Nephron (organoid): ENCODE results near the gene GLT1D1.

Experiments
- H3K27ac Mint-ChIP-seq, 3 experiments: 2 replicates each; pipeline ENCODE4 v1.8.0; 2020; ENCODE audit warnings: mixed read lengths in 3 of 3, mild to moderate bottlenecking in 2 of 3, moderate library complexity in 1 of 3
- H3K27me3 Mint-ChIP-seq: 2 replicates; pipeline ENCODE4 v1.8.0; 2021; ENCODE audit warnings: low read depth, mild to moderate bottlenecking, moderate library complexity, mixed read lengths
- H3K36me3 Mint-ChIP-seq: 2 replicates; pipeline ENCODE4 v1.8.0; 2020; ENCODE audit warnings: low read depth, mixed read lengths
- H3K4me1 Mint-ChIP-seq: 2 replicates; pipeline ENCODE4 v1.8.0; 2020; ENCODE audit warnings: mixed read lengths
- H3K4me3 Mint-ChIP-seq, 3 experiments: 2 replicates each; pipeline ENCODE4 v1.8.0; 2020; ENCODE audit warnings: mild to moderate bottlenecking in 3 of 3, mixed read lengths in 3 of 3, moderate library complexity in 2 of 3
- H3K9me3 Mint-ChIP-seq: 2 replicates; pipeline ENCODE4 v1.8.0; 2020; ENCODE audit warnings: mixed read lengths
- TF ChIP-seq, protein P1 (sequence below), 3 experiments: fragments of 200-600 bp; sonication (generic); IDR thresholded peaks; one replicate each; pipeline ENCODE4 v1.5.0; 2021; ENCODE audit warnings: antibody characterized with exemption in 3 of 3; ENCODE audit not compliant: unreplicated experiment in 3 of 3

The GLT1D1 gene

DNA sequence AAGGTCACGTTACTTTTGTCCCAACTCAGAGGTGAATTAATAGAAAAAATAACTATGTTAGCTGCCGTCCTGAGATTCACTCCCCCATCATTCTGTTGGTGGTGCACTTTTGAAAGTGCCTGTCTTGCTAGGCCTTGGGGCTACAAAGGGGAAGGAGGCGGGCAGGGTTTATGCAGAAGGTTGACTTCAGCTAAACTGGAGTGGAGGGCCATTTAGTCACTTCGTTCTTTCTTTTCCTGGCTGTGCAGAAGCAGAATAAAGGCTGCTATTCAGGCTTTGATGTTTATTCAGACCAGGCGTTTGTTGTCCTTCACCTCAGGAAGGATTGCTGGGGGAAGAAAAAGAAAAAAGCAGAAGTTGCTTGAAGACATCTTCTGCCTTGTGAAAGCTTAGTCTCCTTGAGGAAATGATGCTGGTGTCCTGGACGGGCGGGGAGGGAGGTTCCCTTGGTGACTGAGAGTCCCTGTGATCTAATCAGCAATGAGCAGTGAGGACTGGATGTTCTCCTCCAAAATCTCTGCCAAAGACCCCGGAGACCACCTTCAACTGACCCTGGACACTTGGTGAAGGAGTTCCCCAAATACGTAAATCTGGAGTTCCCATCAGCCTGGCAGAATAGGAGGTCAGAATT is 4.0 kb downstream of the GLT1D1 start:
- Mint-ChIP-seq H3K36me3 (no peaks in the 10 kb centered on the region), H3K9me3 (no peaks in the 10 kb centered on the region), H3K27ac (no peak overlapping the region), H3K4me1 (peaks cover 6% of the 10 kb centered on the region), H3K4me3 (no peak overlapping the region), H3K27me3 (peaks cover 23% of the 10 kb centered on the region)
- TF ChIP-seq, protein P1, sequence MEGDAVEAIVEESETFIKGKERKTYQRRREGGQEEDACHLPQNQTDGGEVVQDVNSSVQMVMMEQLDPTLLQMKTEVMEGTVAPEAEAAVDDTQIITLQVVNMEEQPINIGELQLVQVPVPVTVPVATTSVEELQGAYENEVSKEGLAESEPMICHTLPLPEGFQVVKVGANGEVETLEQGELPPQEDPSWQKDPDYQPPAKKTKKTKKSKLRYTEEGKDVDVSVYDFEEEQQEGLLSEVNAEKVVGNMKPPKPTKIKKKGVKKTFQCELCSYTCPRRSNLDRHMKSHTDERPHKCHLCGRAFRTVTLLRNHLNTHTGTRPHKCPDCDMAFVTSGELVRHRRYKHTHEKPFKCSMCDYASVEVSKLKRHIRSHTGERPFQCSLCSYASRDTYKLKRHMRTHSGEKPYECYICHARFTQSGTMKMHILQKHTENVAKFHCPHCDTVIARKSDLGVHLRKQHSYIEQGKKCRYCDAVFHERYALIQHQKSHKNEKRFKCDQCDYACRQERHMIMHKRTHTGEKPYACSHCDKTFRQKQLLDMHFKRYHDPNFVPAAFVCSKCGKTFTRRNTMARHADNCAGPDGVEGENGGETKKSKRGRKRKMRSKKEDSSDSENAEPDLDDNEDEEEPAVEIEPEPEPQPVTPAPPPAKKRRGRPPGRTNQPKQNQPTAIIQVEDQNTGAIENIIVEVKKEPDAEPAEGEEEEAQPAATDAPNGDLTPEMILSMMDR (IDR thresholded peaks at IDR 0.05; ENCODE audit: unreplicated experiment in 3 of 3): no peak

DNA sequence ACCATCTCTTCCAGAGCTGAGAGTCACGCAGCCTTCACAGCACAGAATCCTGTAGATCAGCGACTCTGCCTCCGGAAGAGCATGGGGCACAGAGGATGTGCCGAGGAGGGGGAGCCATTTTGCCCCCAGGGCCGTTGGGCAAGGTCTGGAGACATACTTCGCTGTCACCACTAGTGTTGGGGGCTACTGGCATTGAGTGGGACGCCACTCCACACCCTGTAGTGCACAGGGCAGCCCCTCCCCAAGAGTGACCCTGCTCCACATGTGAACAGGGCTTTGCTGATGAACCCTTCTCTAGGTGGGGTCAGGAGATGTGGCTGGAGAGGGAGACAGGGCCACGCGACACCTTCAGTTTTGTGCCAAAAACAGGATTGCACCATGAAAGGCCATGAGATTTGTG is 6.0 kb downstream of the GLT1D1 start:
- peaks cover 13% of the 10 kb centered on the region for H3K27me3 Mint-ChIP-seq
- H3K36me3 Mint-ChIP-seq: no peaks in the 10 kb centered on the region
- no peak overlapping the region for H3K4me3 Mint-ChIP-seq
- TF ChIP-seq, protein P1 (IDR thresholded peaks at IDR 0.05; ENCODE audit: unreplicated experiment in 3 of 3): no peak
- no peaks in the 10 kb centered on the region for H3K9me3 Mint-ChIP-seq
- no peak overlapping the region for H3K27ac Mint-ChIP-seq
- H3K4me1 Mint-ChIP-seq: peaks cover 2% of the 10 kb centered on the region

DNA sequence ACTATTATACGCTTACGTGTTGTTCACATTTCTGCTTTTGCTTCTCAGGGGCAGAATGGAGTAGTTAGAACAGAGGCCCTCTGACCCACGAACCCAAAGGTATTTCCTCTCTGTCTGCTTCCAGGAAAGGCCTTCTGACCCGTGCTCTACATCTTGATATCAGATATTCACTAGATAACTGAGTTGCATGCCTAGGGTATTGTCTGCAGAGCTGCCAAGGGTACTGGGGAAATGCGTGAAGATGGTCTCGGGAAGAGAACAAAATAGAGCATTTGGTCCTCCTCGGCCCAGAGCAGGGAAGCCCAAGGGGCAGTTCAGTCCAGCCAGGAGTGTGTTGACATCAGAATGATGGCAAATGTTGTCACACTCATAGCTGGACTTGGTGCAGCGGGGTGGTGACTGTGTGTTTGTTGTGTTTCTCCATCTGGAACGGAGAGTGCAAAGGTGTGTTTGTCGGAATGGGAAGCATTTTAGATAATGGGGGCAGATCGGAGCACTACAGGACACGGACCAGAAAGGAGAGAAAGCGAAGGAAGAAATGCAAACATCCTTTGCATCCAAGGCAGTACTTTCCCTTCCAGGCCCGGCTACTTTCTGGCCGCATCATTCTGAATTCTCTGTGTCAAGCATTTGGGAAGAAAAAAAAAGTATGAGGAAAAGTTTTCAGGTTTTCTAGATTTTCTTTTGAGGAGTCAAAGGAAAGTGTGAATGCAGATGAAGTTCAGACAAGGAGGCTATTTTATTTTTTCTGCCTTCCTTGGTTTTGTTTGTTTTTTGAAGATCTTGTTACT is 8.1 kb downstream of the GLT1D1 start:
- TF ChIP-seq, protein P1 (IDR thresholded peaks at IDR 0.05; ENCODE audit: unreplicated experiment in 3 of 3): no peak
- no peaks in the 10 kb centered on the region for H3K36me3 Mint-ChIP-seq
- no peak overlapping the region for H3K27ac Mint-ChIP-seq

DNA sequence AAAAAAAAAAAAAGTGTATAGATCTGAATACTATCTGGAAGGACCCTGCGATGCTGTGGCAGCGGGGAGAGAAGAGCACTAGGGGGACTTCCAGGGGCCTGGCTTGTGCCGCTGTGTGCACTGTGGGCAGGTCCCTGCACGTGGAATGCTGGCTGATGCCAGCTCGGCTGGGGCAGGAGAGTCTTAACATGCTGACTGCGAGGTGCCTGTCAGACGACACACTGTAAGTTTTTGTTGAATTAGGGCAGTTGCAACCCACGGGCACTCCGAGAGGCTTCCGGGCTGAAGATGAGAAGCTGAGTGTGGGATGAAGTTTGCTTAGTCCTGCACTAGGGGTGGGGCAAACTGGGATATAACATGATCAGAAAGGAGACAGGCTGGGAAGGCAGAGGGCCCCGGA is 10.7 kb downstream of the GLT1D1 start:
- TF ChIP-seq, protein P1 (IDR thresholded peaks at IDR 0.05; ENCODE audit: unreplicated experiment in 3 of 3): no peak
- no peak overlapping the region for H3K4me3 Mint-ChIP-seq

More for the DNA sequence above, 8.1 kb downstream of the GLT1D1 start:
- H3K4me3 Mint-ChIP-seq: no peak overlapping the region
- no peaks in the 10 kb centered on the region for H3K9me3 Mint-ChIP-seq
- H3K27me3 Mint-ChIP-seq: peaks cover 5% of the 10 kb centered on the region
- no peaks in the 10 kb centered on the region for H3K4me1 Mint-ChIP-seq

DNA sequence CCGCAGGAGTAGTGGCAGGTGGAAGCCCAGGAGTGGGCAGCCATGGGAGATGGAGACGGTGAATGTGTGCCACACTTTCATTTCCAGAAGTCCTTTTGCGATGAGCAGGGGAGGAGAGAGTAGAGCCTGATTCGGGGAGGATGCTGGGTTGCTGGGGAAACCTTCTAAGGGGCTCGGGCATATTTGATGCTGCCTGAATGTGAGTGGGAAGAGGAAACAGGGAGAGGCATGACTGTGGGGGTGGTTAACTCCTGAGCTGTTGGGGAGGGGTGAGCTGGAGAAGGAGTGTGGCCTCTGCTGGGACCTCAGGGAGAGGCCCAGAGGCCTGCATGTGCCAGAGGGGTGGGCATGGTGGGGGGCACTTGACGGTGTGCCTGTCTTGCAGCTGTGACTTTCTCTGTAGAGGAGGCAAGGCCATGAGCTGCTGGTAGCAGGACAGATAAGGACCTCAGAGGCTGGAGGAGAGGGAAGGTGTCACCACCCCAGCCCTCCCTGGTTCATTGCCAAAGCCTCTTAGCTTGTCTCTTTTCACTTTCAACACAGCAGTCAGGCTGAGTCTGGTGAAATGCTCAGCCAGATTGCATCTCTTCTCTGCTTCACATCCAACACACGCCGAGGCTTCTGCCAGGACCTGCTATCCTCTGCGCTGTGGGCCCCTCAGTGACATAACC is 11.4 kb downstream of the GLT1D1 start:
- Mint-ChIP-seq H3K36me3 (no peaks in the 10 kb centered on the region), H3K4me3 (no peak overlapping the region), H3K4me1 (no peaks in the 10 kb centered on the region), H3K27me3 (peaks cover 4% of the 10 kb centered on the region), H3K27ac (no peak overlapping the region), H3K9me3 (no peaks in the 10 kb centered on the region)
- TF ChIP-seq, protein P1 (IDR thresholded peaks at IDR 0.05; ENCODE audit: unreplicated experiment in 3 of 3): no peak

More for the DNA sequence above, 10.7 kb downstream of the GLT1D1 start:
- Mint-ChIP-seq H3K4me1 (no peaks in the 10 kb centered on the region), H3K36me3 (no peaks in the 10 kb centered on the region), H3K9me3 (no peaks in the 10 kb centered on the region), H3K27me3 (peaks cover 4% of the 10 kb centered on the region), H3K27ac (no peak overlapping the region)
